Endothelial cell of umbilical vein (primary cell): ENCODE measurements around the gene SMAD5. TPM values are rescaled to one million over a fixed set of nuclear protein-coding genes. Genes with fewer than 3 reads are reported as not detected.

Experiments
- BruUV-seq: library from RNA; stranded (reverse); fragments of 400-500 nt; replicated peaks from 2 replicates; lab custom pipeline; 2021; lab: Mats Ljungman, UMichigan
- CTCF ChIA-PET: fragments of 300-600, 350-600 bp; sonication (Branson Sonifier 250); formaldehyde crosslinking; loops from one replicate; lab custom pipeline; 2021; ENCODE audit warnings: antibody characterized with exemption, inconsistent platforms; lab: Charles Lee
- POLR2A ChIA-PET: fragments of 300-600, 350-600 bp; sonication (Branson Sonifier 250); formaldehyde crosslinking; loops from one replicate; lab custom pipeline; 2021; ENCODE audit warnings: antibody characterized with exemption, inconsistent platforms; lab: Charles Lee
- DNase-seq: peaks from one replicate; pipeline ENCODE4 v3.0.0-alpha.2; 2011; ENCODE audit warnings: low read depth, low spot score
- FAIRE-seq: peaks from 2 replicates; lab custom pipeline; 2011; peaks lifted over from hg19 to GRCh38; lab: Jason Lieb, UNC
- H2AFZ ChIP-seq: 2 replicates; pipeline ENCODE4 v1.6.0; 2012; ENCODE audit warnings: low read depth, low read length, control low read depth, inconsistent platforms
- H3K27ac ChIP-seq: 2 replicates; pipeline ENCODE4 v1.5.1; 2011; ENCODE audit warnings: low read depth, mild to moderate bottlenecking, control low read depth, low read length, moderate library complexity; ENCODE audit not compliant: insufficient read depth
- H3K27me3 ChIP-seq, 2 experiments: 2 replicates each; pipeline versions ENCODE4 v1.6.0 to v1.6.1; 2011; ENCODE audit warnings: low read length in 2 of 2, mixed read lengths in 1 of 2; ENCODE audit not compliant: control insufficient read depth in 2 of 2, insufficient read depth in 2 of 2
- H3K36me3 ChIP-seq, 2 experiments: 2 replicates in 1 of 2; 3 replicates in 1 of 2; pipeline ENCODE4 v1.5.1; 2011; ENCODE audit warnings: low read length in 2 of 2, mild to moderate bottlenecking in 1 of 2, moderate library complexity in 1 of 2; ENCODE audit not compliant: control insufficient read depth in 2 of 2, insufficient read depth in 2 of 2; ENCODE audit errors: extremely low read depth in 1 of 2
- H3K4me1 ChIP-seq: 3 replicates; pipeline ENCODE4 v1.5.1; 2011; ENCODE audit warnings: mild to moderate bottlenecking, low read length; ENCODE audit not compliant: control insufficient read depth, insufficient read depth; ENCODE audit errors: extremely low read depth
- H3K4me2 ChIP-seq: 2 replicates; pipeline ENCODE4 v1.6.1; 2011; ENCODE audit warnings: low read length, control low read depth, mixed read lengths; ENCODE audit not compliant: insufficient read depth
- H3K4me3 ChIP-seq, 3 experiments: fragments of 200-600 bp in 1 of 3; sonication (generic), shearing (Covaris generic) in 1 of 3; replicated peaks in 1 of 3; 2 replicates each; pipeline ENCODE4 v1.5.1; 2011 to 2016; ENCODE audit warnings: control low read depth in 3 of 3, low read length in 3 of 3, mild to moderate bottlenecking in 2 of 3, inconsistent platforms in 1 of 3, low read depth in 1 of 3, moderate library complexity in 1 of 3; ENCODE audit not compliant: insufficient read depth in 1 of 3
- H3K79me2 ChIP-seq: 2 replicates; pipeline ENCODE4 v1.6.0; 2012; ENCODE audit warnings: low read length, inconsistent platforms; ENCODE audit not compliant: control insufficient read depth, insufficient read depth
- H3K9ac ChIP-seq: replicated peaks from 2 replicates; pipeline ENCODE3; 2011; ENCODE audit warnings: low read length, control low read depth; ENCODE audit not compliant: insufficient read depth; ENCODE audit errors: extremely low read depth
- H3K9me1 ChIP-seq: replicated peaks from 3 replicates; pipeline ENCODE4 v1.6.0; 2011; ENCODE audit warnings: mild to moderate bottlenecking, low read length; ENCODE audit not compliant: control insufficient read depth, insufficient read depth; ENCODE audit errors: extremely low read depth
- H3K9me3 ChIP-seq: replicated peaks from 2 replicates; pipeline ENCODE4 v1.5.1; 2012; ENCODE audit warnings: low read length, inconsistent platforms; ENCODE audit not compliant: control insufficient read depth, insufficient read depth
- H4K20me1 ChIP-seq: replicated peaks from 2 replicates; pipeline ENCODE3; 2011; ENCODE audit warnings: mild to moderate bottlenecking, low read length; ENCODE audit not compliant: control insufficient read depth, insufficient read depth; ENCODE audit errors: extremely low read depth
- CTCF ChIP-seq, 2 donors: IDR thresholded peaks; 1 replicate in 1 of 2; 2 replicates in 1 of 2; pipeline ENCODE4 v1.5.1; 2011; ENCODE audit warnings: low read length in 2 of 2, mild to moderate bottlenecking in 2 of 2, moderate library complexity in 2 of 2, control low read depth in 1 of 2, inconsistent platforms in 1 of 2, low read depth in 1 of 2; ENCODE audit not compliant: insufficient read depth in 1 of 2; ENCODE audit errors: extremely low read depth in 1 of 2
- EZH2 ChIP-seq: IDR thresholded peaks from 2 replicates; pipeline ENCODE4 v1.6.1; 2012; ENCODE audit warnings: borderline replicate concordance, low read depth, mild to moderate bottlenecking, moderate library complexity, low read length, inconsistent platforms; ENCODE audit not compliant: severe bottlenecking
- FOS ChIP-seq: IDR thresholded peaks from 2 replicates; pipeline ENCODE4 v1.6.1; 2011; ENCODE audit warnings: mild to moderate bottlenecking, low read length, moderate library complexity, borderline replicate concordance; ENCODE audit not compliant: insufficient read depth
- GATA2 ChIP-seq: IDR thresholded peaks from 2 replicates; pipeline ENCODE4 v1.7.0; 2011; ENCODE audit warnings: low read depth, mild to moderate bottlenecking, moderate library complexity, mixed read lengths, low read length; ENCODE audit not compliant: insufficient read length, insufficient read depth
- JUN ChIP-seq: IDR thresholded peaks from 2 replicates; pipeline ENCODE4 v1.6.1; 2011; ENCODE audit warnings: borderline replicate concordance, low read depth; ENCODE audit not compliant: insufficient read length, insufficient read depth
- MYC ChIP-seq: IDR thresholded peaks from one replicate; pipeline ENCODE4 v1.6.1; 2011; ENCODE audit warnings: mild to moderate bottlenecking, low read depth, low read length
- POLR2A ChIP-seq: IDR thresholded peaks from 2 replicates; pipeline ENCODE4 v1.6.1; 2012; ENCODE audit warnings: low read depth, mild to moderate bottlenecking, control low read depth, low read length
- POLR2AphosphoS5 ChIP-seq: IDR thresholded peaks from 2 replicates; pipeline ENCODE4 v1.6.1; 2012; ENCODE audit warnings: low read depth, mild to moderate bottlenecking, control low read depth, low read length, moderate library complexity; ENCODE audit not compliant: insufficient read depth
- dilution Hi-C: fragments of 300-500 bp; cut with MboI; formaldehyde crosslinking; loops from one replicate; pipeline ENCODE4 v1.15.0; 2019; ENCODE audit warnings: low sequenced_read_pairs; ENCODE audit not compliant: extremely low pct_ligation_motif_present
- intact Hi-C: fragments of 100-400 bp; cut with micrococcal nuclease; formaldehyde crosslinking; loops from one replicate; pipeline ENCODE4 v1.10.0; 2022
- polyA plus RNA-seq, 4 experiments: library from polyadenylated mRNA; depleted of rRNA in 3 of 4; stranded (reverse) in 3 of 4; unstranded in 1 of 4; fragments of >200 nt; gene quantifications; 2 replicates each; pipeline versions ENCODE4 v1.2.1 to v1.2.3, GENCODE V29; 2011 to 2012; ENCODE audit warnings: missing spikeins in 1 of 4
- total RNA-seq: library from RNA; stranded (reverse); gene quantifications from 2 replicates; pipeline ENCODE4 v1.2.3, GENCODE V29; 2021
- TF ChIP-seq, protein P1 (sequence below): IDR thresholded peaks from 2 replicates; pipeline ENCODE4 v1.6.1; 2011; ENCODE audit not compliant: insufficient read depth, insufficient read length

The SMAD5 gene
- total and polyA plus RNA-seq, 2 donors (not counting 3 experiments of a cell fraction or from before 2014, with no cell fraction given), result 26.0 to 66.0 TPM

- ChIA-PET CTCF (interaction anchor here (0.8 to 1.0 kb wide), 2 partner anchors 15 to 16 kb away, joined by 3 read pairs; no protein-coding TSS in a partner anchor), POLR2A (no interaction called here)
- H3K79me2 ChIP-seq, result no peaks in the 10 kb centered on the region
- H3K9ac ChIP-seq, result no peak overlapping the region
- FAIRE-seq (no peak), DNase-seq (no peak)
- no peaks in the 10 kb centered on the region for H3K36me3 ChIP-seq
- H3K9me1 ChIP-seq, result no peaks in the 10 kb centered on the region
- TF ChIP-seq, protein P1, sequence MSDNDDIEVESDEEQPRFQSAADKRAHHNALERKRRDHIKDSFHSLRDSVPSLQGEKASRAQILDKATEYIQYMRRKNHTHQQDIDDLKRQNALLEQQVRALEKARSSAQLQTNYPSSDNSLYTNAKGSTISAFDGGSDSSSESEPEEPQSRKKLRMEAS, result no peak
- no peak for TF ChIP-seq GATA2
- TF ChIP-seq MYC, result no peak
- TF ChIP-seq JUN, result no peak
- TF ChIP-seq POLR2A, result no peak
- no peak for TF ChIP-seq POLR2AphosphoS5
- no peak for TF ChIP-seq EZH2
- no peak for TF ChIP-seq CTCF (IDR thresholded peaks at IDR 0.05; ENCODE audit: extremely low read depth in 1 of 2, insufficient read depth in 1 of 2, low read depth in 1 of 2, low read length in 2 of 2)
- no peak for TF ChIP-seq FOS
- H3K4me2 ChIP-seq, result no peak overlapping the region
- no peak overlapping the region for H3K4me3 ChIP-seq
- dilution Hi-C loops, result no loop called here
- H2AFZ ChIP-seq, result no peak overlapping the region
- no peak overlapping the region for H3K27ac ChIP-seq
- H3K9me3 ChIP-seq, result no peaks in the 10 kb centered on the region
- no TSS peak for BruUV-seq
- intact Hi-C loops, result no loop called here
- H4K20me1 ChIP-seq, result no peaks in the 10 kb centered on the region
- no peaks in the 10 kb centered on the region for H3K4me1 ChIP-seq
- H3K27me3 ChIP-seq, result peaks cover 22 to 39% of the 10 kb centered on the region in 2 experiments
These were observed 34.5 kb upstream of the SMAD5 start for GRCh38 chr5:136098176-136098575.
